ENCODE data around the gene MEIS1. TPM values are rescaled to one million over a fixed set of nuclear protein-coding genes. Genes with fewer than 3 reads are reported as not detected.

Gene MEIS1
- total and polyA plus RNA-seq, 2 donors (not counting 1 experiment from before 2014, with no cell fraction given), result 48.3 to 139 TPM

DNA sequence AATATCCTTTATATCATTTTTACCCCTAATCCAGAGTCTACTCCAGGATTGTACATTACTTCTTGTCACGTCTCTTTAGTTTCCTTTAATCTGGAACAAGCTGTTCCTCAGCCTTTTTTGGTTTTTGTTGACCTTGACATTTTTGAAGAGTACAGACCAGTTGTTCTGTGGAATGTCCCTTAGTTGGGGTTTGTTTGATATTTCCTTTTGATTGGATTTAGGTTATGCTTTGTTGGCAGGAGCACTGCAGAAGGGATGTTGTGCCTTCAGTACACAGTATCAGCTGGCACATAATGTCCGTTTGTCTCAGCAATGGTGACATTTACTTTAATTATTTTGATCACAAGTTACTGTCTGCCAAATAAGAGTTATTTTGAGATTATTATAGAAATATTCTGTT lies 160.6 kb downstream of the MEIS1 start:
- Histone ChIP-seq H3K27ac (ENCODE audit: insufficient read depth, low read length) (no peak overlapping the region), H3K4me2 (ENCODE audit: extremely low read depth, insufficient read depth, low read length) (no peak overlapping the region), H3K9me3 (ENCODE audit: control insufficient read depth, insufficient read depth, low read depth, low read length) (no peaks in the 10 kb centered on the region), H3K4me3 (replicated peaks in 1 of 4; ENCODE audit: control extremely low read depth in 1 of 4, insufficient read depth in 1 of 4, low read depth in 3 of 4, low read length in 4 of 4) (no peak overlapping the region), H3K27me3 (ENCODE audit: control insufficient read depth, insufficient read depth, low read length) (no peaks in the 10 kb centered on the region), H3K9ac (ENCODE audit: insufficient read depth, low read length) (no peak overlapping the region), H4K20me1 (ENCODE audit: control insufficient read depth, extremely low read depth, insufficient read depth, low read length) (no peaks in the 10 kb centered on the region), H3K79me2 (ENCODE audit: control insufficient read depth, insufficient read depth, low read length) (no peaks in the 10 kb centered on the region), H3K36me3 (ENCODE audit: control insufficient read depth, insufficient read depth, low read length) (no peaks in the 10 kb centered on the region), H3K4me1 (ENCODE audit: control insufficient read depth, extremely low read depth, insufficient read depth, low read length) (no peaks in the 10 kb centered on the region), H2AFZ (ENCODE audit: low read length) (no peak overlapping the region)
- no peak for DNase-seq (ENCODE audit: low read depth in 2 of 2)
- TF ChIP-seq, protein P1, sequence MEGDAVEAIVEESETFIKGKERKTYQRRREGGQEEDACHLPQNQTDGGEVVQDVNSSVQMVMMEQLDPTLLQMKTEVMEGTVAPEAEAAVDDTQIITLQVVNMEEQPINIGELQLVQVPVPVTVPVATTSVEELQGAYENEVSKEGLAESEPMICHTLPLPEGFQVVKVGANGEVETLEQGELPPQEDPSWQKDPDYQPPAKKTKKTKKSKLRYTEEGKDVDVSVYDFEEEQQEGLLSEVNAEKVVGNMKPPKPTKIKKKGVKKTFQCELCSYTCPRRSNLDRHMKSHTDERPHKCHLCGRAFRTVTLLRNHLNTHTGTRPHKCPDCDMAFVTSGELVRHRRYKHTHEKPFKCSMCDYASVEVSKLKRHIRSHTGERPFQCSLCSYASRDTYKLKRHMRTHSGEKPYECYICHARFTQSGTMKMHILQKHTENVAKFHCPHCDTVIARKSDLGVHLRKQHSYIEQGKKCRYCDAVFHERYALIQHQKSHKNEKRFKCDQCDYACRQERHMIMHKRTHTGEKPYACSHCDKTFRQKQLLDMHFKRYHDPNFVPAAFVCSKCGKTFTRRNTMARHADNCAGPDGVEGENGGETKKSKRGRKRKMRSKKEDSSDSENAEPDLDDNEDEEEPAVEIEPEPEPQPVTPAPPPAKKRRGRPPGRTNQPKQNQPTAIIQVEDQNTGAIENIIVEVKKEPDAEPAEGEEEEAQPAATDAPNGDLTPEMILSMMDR (conservative IDR thresholded peaks at IDR 0.05 in 1 of 2, IDR thresholded peaks at IDR 0.05 in 1 of 2; ENCODE audit: low read depth in 1 of 2, low read length in 2 of 2), result no peak
- no peak for TF ChIP-seq EZH2 (IDR thresholded peaks at IDR 0.05; ENCODE audit: low read length, missing control alignments)

DNA sequence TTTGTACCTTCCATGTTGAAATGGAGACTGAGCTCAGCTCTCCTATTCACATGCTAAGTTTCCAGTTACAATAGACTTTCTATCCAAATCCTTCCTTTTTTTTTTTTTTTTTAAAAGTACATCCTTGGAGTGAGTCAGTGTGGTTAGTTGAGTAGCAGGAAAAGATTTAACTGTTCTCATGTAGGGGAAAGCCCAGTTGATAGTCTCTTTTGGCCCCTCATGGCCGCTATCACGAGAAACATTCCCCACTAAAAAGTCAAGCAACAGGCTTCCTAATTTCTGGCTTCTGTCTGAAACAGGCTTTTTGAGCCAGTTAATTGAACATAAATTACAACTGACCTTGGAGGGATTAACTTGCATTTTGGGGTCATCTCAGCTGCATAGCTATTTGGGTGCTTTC lies 161.3 kb downstream of the MEIS1 start:
- DNase-seq (ENCODE audit: low read depth in 2 of 2), result peak; percentile 55 to 58

DNA sequence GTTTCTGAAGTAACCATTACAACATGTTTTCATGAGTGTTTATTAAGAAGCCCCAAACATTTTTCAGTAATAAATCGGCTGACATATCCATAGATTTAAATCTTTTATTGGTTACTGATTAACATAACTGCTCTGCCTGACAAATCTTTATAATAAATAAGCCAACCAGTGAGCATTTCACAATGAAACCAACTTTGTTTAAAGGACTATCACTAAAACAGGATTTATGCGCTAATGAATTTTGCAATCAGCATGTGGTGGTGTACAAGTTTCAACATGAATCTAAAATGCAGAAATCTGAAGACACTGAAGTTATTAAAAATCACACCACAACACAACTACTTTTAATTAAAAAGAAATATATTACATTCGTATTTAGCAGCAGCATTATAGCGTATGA lies 166.7 kb downstream of the MEIS1 start:
- Histone ChIP-seq H2AFZ (ENCODE audit: low read length) (no peak overlapping the region), H3K27ac (ENCODE audit: insufficient read depth, low read length) (no peak overlapping the region), H3K9ac (ENCODE audit: insufficient read depth, low read length) (no peak overlapping the region), H3K27me3 (ENCODE audit: control insufficient read depth, insufficient read depth, low read length) (no peaks in the 10 kb centered on the region), H4K20me1 (ENCODE audit: control insufficient read depth, extremely low read depth, insufficient read depth, low read length) (no peaks in the 10 kb centered on the region), H3K9me3 (ENCODE audit: control insufficient read depth, insufficient read depth, low read depth, low read length) (no peaks in the 10 kb centered on the region), H3K4me2 (ENCODE audit: extremely low read depth, insufficient read depth, low read length) (no peak overlapping the region), H3K4me3 (replicated peaks in 1 of 4; ENCODE audit: control extremely low read depth in 1 of 4, insufficient read depth in 1 of 4, low read depth in 3 of 4, low read length in 4 of 4) (no peak overlapping the region), H3K79me2 (ENCODE audit: control insufficient read depth, insufficient read depth, low read length) (no peaks in the 10 kb centered on the region), H3K4me1 (ENCODE audit: control insufficient read depth, extremely low read depth, insufficient read depth, low read length) (no peaks in the 10 kb centered on the region), H3K36me3 (ENCODE audit: control insufficient read depth, insufficient read depth, low read length) (no peaks in the 10 kb centered on the region)
- TF ChIP-seq, protein P1 (conservative IDR thresholded peaks at IDR 0.05 in 1 of 2, IDR thresholded peaks at IDR 0.05 in 1 of 2; ENCODE audit: low read depth in 1 of 2, low read length in 2 of 2), result no peak
- no peak for TF ChIP-seq EZH2 (IDR thresholded peaks at IDR 0.05; ENCODE audit: low read length, missing control alignments)
- DNase-seq (ENCODE audit: low read depth in 2 of 2), result peak in 1 of 2 donors; percentile 57

More for the DNA sequence above, 161.3 kb downstream of the MEIS1 start:
- Histone ChIP-seq H3K36me3 (ENCODE audit: control insufficient read depth, insufficient read depth, low read length) (no peaks in the 10 kb centered on the region), H3K4me3 (replicated peaks in 1 of 4; ENCODE audit: control extremely low read depth in 1 of 4, insufficient read depth in 1 of 4, low read depth in 3 of 4, low read length in 4 of 4) (no peak overlapping the region), H3K27ac (ENCODE audit: insufficient read depth, low read length) (no peak overlapping the region), H3K4me1 (ENCODE audit: control insufficient read depth, extremely low read depth, insufficient read depth, low read length) (no peaks in the 10 kb centered on the region), H3K9ac (ENCODE audit: insufficient read depth, low read length) (no peak overlapping the region), H3K4me2 (ENCODE audit: extremely low read depth, insufficient read depth, low read length) (no peak overlapping the region), H3K27me3 (ENCODE audit: control insufficient read depth, insufficient read depth, low read length) (no peaks in the 10 kb centered on the region), H2AFZ (ENCODE audit: low read length) (no peak overlapping the region), H4K20me1 (ENCODE audit: control insufficient read depth, extremely low read depth, insufficient read depth, low read length) (no peaks in the 10 kb centered on the region), H3K9me3 (ENCODE audit: control insufficient read depth, insufficient read depth, low read depth, low read length) (no peaks in the 10 kb centered on the region), H3K79me2 (ENCODE audit: control insufficient read depth, insufficient read depth, low read length) (no peaks in the 10 kb centered on the region)
- no peak for TF ChIP-seq EZH2 (IDR thresholded peaks at IDR 0.05; ENCODE audit: low read length, missing control alignments)
- TF ChIP-seq, protein P1 (conservative IDR thresholded peaks at IDR 0.05 in 1 of 2, IDR thresholded peaks at IDR 0.05 in 1 of 2; ENCODE audit: low read depth in 1 of 2, low read length in 2 of 2), result no peak
